Stomach smooth muscle (tissue), 2 donors: Measurements from ENCODE around the gene C15orf39.
"Not testable (repeated sequence)": the region's sequence is repeated elsewhere in the genome, so short reads cannot be mapped to it uniquely, and the experiment has no call there.

Experiments
- H3K27ac ChIP-seq: one replicate; pipeline ENCODE4 v1.7.0; 2013; ENCODE audit warnings: mild to moderate bottlenecking, low read length, inconsistent platforms
- H3K27me3 ChIP-seq, 2 donors: one replicate each; pipeline ENCODE4 v1.7.0; 2013; ENCODE audit warnings: low read length in 2 of 2; ENCODE audit not compliant: insufficient read depth in 2 of 2, control insufficient read depth in 1 of 2
- H3K36me3 ChIP-seq, 2 donors: one replicate each; pipeline ENCODE4 v1.7.0; 2013; ENCODE audit warnings: low read length in 2 of 2; ENCODE audit not compliant: control insufficient read depth in 2 of 2, insufficient read depth in 2 of 2
- H3K4me1 ChIP-seq: one replicate; pipeline ENCODE4 v1.7.0; 2013; ENCODE audit warnings: low read length; ENCODE audit not compliant: control insufficient read depth, insufficient read depth
- H3K4me3 ChIP-seq, 2 donors: one replicate each; pipeline ENCODE4 v1.7.0; 2013; ENCODE audit warnings: low read length in 2 of 2
- H3K9ac ChIP-seq, 2 donors: one replicate each; pipeline ENCODE4 v1.7.0; 2013; ENCODE audit warnings: low read length in 2 of 2, mild to moderate bottlenecking in 1 of 2
- H3K9me3 ChIP-seq, 2 donors: one replicate each; pipeline ENCODE4 v1.7.0; 2013; ENCODE audit warnings: low read length in 2 of 2; ENCODE audit not compliant: control insufficient read depth in 2 of 2
- donor health status: healthy.
- donor health status: Pancreatic carcinoma.

C15orf39 gene

DNA sequence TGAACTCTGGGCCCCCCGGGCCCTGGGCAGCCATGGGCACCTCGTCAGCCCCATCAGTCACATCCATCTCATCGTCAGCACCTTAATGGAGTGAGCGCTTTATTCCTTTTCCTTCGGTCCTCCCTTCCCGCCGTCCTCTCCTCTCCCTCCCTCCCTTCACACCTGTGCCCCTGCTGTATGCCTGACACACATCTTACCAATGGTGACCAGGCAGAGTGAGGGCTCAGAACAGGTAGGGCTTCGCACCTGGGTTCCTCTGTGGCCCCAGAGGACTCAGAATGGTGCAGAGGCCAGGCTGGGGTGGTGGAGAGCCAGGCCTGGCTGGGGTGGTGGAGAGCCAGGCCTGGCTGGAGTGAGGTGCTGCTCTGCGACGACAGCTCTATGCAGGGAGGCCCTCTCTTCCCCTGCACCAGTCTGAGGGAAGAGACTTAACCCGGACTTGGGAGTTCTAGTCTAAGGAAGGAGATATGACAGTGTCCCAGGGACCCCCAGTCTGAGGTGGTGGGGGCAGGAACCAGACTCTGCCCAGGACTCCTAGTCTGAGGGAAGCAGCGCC is 11.6 kb downstream of the C15orf39 start:
- H3K36me3 ChIP-seq, result peaks cover 17 to 31% of the 10 kb centered on the region in 2 donors
- no peaks in the 10 kb centered on the region for H3K27me3 ChIP-seq
- H3K4me1 ChIP-seq, result peaks cover 11% of the 10 kb centered on the region
- H3K9ac ChIP-seq, result no peak overlapping the region
- H3K4me3 ChIP-seq, result no peak overlapping the region
- H3K27ac ChIP-seq, result no peak overlapping the region
- no peaks in the 10 kb centered on the region for H3K9me3 ChIP-seq

GRCh38 chr15:75213768-75214221 is 12.1 kb downstream of the C15orf39 start:
- no peaks in the 10 kb centered on the region for H3K9me3 ChIP-seq
- no peak overlapping the region for H3K27ac ChIP-seq
- H3K36me3 ChIP-seq, result peaks cover 17 to 27% of the 10 kb centered on the region in 2 donors
- H3K4me1 ChIP-seq, result peaks cover 11% of the 10 kb centered on the region
- H3K4me3 ChIP-seq, result no peak overlapping the region
- no peak overlapping the region for H3K9ac ChIP-seq
- no peaks in the 10 kb centered on the region for H3K27me3 ChIP-seq

DNA sequence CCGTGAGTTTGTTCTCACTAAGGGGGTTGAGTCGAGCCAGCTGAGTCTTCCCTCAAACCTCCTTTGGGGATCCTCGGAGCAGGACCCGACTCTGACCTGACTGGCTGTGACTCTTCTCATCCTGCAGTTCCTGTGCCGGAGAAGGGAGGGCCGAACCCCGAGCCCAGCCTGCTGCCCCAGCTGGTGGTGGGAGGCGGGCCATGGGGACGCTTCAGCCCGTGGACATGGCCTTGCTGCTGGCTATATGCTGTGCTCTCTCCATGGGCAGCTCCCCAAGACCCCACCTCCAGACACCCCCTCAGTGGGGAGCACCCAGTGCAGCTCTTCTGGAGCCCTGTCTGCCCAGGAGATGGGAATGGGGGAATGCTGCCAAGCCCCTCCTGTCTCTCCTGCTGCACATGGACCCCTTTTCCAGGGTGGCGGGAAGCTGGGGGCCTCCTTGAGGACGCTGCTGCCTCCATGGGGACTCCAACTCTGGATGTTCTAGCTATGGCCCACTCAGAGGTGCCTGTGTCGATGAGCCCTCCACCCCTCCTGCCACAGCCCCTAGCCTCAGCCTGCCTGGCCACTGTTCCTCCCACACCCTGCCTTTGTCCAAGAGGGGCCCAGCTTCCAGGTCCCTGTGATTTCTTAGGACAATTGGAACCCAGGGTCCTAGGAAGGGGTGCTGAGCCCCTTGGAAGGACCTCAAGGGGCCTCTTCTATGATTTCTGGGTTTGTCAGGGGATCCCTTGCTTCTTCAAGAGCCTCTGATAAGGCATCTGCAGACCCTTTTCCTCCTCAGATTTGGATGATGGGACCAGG is 12.8 kb downstream of the C15orf39 start:
- no peak overlapping the region for H3K4me3 ChIP-seq
- no peaks in the 10 kb centered on the region for H3K27me3 ChIP-seq
- peaks cover 9% of the 10 kb centered on the region for H3K4me1 ChIP-seq
- no peaks in the 10 kb centered on the region for H3K9me3 ChIP-seq
- no peak overlapping the region for H3K9ac ChIP-seq
- peaks cover 17 to 20% of the 10 kb centered on the region in 2 donors for H3K36me3 ChIP-seq
- H3K27ac ChIP-seq, result no peak overlapping the region

DNA sequence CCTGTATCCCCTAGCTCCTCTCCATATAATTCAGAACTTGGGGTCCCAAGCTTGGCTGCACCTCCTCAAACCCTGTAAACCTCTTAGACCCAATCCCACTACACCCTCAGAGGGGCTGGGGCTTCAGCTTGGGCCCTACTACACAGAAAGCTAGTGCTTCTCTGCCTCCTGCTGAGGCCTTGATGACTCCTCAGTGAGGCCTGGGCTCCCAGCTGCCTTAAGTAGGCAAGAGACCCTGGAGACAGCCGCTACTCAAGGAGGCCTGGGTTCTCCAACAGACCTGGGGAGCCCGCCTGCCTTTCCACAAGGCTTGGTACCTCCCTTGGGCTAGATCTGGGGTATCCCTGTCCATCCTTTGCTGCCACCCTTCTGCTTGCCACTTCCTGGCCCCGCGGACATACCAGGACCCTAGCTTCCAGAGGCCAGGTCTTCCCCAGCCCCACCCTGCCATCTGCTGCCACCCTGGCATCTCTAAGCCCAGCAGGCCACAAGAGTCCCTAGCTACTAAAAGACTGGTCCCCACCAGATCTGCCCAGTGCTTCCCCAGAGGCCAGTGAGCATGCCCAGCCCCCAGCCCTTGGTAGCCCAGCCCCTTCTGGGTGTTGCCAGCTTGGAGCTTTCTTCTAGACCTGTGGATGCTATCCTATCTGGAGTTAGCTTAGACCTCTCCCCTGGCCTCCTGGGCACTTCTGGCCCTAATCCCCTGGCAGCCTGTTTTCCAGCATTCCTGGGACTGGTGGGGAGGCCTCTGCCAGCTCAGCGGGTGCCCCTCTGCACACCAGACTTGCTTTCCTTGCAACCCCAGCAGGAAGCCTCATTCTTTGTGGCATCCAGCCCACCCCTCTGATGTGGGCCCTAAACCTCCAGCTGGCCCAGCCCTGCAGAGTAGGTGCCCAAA is 13.7 kb downstream of the C15orf39 start:
- peaks cover 9% of the 10 kb centered on the region for H3K4me1 ChIP-seq
- H3K9ac ChIP-seq, result no peak overlapping the region
- H3K27ac ChIP-seq, result no peak overlapping the region
- no peak overlapping the region for H3K4me3 ChIP-seq
- no peaks in the 10 kb centered on the region for H3K27me3 ChIP-seq
- peaks cover 13 to 14% of the 10 kb centered on the region in 2 donors for H3K36me3 ChIP-seq
- no peaks in the 10 kb centered on the region for H3K9me3 ChIP-seq

DNA sequence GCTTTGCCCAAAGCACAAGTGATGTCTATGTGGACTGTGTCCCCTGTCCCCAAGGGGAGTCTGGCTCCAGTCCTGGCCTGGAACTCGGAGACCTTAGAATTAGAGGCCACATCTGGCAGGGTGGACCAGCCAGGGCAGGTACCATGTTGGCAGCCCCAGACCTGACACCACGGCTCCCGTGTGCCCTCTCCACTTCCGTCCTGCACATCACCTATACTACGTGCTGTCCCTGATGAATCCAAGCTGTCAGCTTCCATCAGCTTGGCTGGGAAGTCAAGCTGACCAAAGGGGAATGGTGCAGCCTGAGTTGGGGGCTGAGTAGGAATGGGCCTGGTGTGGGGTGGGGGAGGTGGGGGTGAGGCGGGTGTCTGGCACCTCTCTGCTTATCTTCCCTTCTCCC is 15.3 kb downstream of the C15orf39 start:
- no peaks in the 10 kb centered on the region for H3K9me3 ChIP-seq
- no peak overlapping the region for H3K27ac ChIP-seq
- H3K27me3 ChIP-seq, result no peaks in the 10 kb centered on the region
- no peak overlapping the region for H3K4me3 ChIP-seq
- H3K9ac ChIP-seq, result no peak overlapping the region
- H3K36me3 ChIP-seq, result peaks cover 4 to 5% of the 10 kb centered on the region in 2 donors
- no peaks in the 10 kb centered on the region for H3K4me1 ChIP-seq

- not testable (repeated sequence) for H3K4me1 ChIP-seq, H3K27me3 ChIP-seq, H3K9me3 ChIP-seq, H3K36me3 ChIP-seq, H3K9ac ChIP-seq, H3K4me3 ChIP-seq, H3K27ac ChIP-seq
Measured at GRCh38 chr15:75217574-75217973, 15.9 kb downstream of the C15orf39 start.

DNA sequence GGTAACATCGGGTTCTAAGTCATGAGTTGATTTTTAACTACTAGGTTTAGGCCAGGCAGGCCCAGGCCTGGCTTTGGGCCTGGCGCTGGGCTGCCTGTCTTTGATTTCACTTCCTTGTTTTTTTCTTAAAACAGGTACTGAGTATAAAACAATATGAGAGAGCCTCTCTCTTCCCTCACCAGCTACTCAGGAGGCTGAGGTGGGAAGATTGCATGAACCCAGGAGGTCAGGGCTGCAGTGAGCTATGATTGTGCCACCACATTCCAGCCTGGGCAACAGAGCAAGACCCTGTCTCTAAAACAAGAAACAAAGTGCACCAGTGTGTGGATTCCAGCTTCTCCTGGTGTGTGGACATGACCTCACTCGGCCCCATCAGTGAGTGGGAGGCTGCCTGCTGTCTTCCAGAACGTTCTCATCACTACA is 17.8 kb downstream of the C15orf39 start:
- not testable (repeated sequence) for H3K9ac ChIP-seq

DNA sequence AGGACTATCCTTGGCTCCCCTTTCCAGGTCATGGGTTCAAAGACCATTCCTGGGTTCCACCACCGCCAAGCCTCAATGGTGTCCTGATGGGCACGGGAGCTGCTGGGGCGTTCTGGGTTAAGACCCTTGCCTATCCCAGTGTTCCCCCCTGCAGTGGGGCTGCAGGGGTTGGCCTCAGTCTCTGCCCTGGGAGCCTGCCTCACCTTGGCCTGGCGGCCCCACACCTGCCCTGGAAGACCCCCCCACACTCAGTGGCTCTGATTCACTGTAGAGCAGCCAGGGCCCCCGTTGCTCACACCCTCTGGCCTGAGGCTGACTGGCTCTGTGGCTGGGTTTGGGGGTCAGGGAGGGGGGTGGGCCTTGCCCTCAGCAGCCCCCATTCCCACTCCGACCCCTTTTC is 22.0 kb downstream of the C15orf39 start:
- no peak overlapping the region for H3K9ac ChIP-seq
- H3K36me3 ChIP-seq, result no peaks in the 10 kb centered on the region
- H3K9me3 ChIP-seq, result no peaks in the 10 kb centered on the region
- no peaks in the 10 kb centered on the region for H3K4me1 ChIP-seq
- no peak overlapping the region for H3K27ac ChIP-seq
- no peaks in the 10 kb centered on the region for H3K27me3 ChIP-seq
- no peak overlapping the region for H3K4me3 ChIP-seq

More for the DNA sequence above, 17.8 kb downstream of the C15orf39 start:
- not testable (repeated sequence) for H3K27ac ChIP-seq, H3K9me3 ChIP-seq, H3K36me3 ChIP-seq, H3K4me1 ChIP-seq, H3K27me3 ChIP-seq, H3K4me3 ChIP-seq

DNA sequence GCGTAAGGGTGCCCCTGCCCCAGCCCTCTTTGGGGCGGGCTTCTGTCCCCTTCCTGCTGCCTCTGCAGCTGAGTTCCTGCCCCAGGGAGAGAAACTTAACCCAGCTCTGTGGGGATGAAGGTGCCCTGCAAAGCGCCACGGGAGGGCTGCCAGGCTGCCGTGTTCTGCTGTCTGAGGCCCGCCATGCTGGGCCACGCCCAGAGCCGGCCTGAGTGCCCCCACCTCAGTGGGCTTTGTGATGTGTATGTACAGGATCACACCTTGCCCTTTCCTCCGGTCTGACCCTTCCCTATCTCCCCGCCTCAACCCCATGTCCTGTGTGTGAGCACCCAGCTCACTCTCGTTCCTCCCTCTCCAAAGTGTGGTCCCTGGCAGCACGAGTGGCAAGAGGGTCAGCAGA is 22.6 kb downstream of the C15orf39 start:
- H3K9me3 ChIP-seq, result no peaks in the 10 kb centered on the region
- no peak overlapping the region for H3K4me3 ChIP-seq
- H3K27ac ChIP-seq, result no peak overlapping the region
- no peaks in the 10 kb centered on the region for H3K4me1 ChIP-seq
- no peaks in the 10 kb centered on the region for H3K36me3 ChIP-seq
- H3K27me3 ChIP-seq, result no peaks in the 10 kb centered on the region
- no peak overlapping the region for H3K9ac ChIP-seq

DNA sequence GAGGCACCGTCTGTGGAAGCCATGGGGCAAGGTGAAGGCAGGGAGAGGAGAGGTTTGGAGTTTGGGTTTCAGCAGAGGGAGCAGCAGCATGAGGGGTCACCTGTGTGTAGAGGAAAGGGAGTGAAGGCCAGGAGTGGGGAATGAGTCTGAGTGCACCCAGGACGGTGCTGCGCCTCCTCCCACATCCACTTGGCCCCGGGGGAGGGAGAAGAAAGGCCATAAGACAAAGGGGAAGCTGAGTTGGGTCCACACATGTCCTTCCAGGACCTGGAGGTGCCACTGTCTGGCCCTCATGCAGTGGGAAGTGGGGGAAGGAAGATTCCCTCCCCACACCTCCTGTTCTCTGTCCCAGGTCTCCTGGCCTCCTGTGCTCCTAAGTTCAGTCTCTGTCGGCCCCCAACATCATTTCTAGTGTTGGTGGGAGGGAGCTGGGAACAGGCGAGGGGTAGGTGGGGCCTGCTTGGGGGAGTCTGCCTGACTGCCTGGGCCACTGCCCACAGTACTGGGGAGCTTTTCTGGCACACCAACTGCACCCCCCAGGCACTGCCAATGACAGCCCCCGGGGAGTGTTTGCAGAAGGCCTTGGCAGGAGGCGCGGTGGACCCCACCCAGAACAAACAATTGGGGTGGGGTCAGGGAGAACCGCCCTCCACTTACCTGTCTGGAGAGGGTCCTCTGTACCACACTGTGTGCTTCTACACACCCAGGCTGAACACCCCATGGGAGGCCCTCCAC is 23.6 kb downstream of the C15orf39 start:
- not testable (repeated sequence) for H3K9me3 ChIP-seq, H3K36me3 ChIP-seq, H3K9ac ChIP-seq, H3K4me3 ChIP-seq, H3K27ac ChIP-seq, H3K27me3 ChIP-seq, H3K4me1 ChIP-seq
